NCI-H128 (cell line): ENCODE measurements around the gene LRRK1.

Experiments used
- DNase-seq: peaks from one replicate; lab custom pipeline; 2025; ENCODE audit not compliant: unreplicated experiment; lab: John Stamatoyannopoulos, UW

LRRK1 gene

DNA sequence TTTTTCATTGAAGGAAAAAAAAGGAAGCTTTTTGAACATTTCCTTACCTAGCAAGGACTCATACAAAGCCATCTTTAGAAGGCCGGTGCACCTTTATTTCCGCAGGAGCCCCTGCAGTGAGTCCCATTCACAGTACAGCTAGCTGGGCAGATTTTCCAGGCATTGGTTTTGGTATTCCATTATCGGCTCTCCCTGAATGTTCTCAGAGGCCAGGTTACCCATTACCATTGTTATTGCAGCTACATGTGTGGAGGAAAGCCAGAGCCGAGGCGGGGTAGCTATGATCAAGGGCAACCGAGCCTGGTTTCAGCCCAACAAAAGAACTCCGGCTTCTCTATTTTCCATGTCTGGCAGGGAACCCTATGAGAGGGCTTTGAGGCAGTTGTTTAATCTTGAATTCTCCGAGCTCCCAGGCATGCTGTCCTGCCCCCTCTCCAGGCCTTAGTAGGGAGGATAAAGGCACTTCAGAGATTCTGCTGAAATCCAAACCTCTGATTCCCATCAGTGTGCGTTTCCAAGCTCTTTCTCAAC is 100.3 kb downstream of the LRRK1 start:
- DNase-seq: no peak

DNA sequence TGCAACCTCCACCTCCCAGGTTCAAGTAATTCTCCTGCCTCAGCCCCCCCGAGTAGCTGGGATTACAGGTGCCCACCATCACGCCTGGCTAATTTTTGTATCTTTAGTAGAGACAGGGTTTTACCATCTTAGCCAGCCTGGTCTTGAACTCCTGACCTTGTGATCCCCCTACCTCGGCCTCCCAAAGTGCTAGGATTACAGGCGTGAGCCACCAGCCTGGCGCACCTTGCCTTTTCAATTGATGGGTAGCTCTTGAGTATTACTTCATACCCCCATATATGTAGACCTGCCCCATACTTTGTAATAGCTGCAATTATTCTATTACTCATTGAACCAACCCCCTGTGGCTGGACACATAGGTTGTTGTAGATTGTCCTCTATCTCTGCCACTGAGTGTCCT is 101.3 kb downstream of the LRRK1 start:
- DNase-seq: no peak

DNA sequence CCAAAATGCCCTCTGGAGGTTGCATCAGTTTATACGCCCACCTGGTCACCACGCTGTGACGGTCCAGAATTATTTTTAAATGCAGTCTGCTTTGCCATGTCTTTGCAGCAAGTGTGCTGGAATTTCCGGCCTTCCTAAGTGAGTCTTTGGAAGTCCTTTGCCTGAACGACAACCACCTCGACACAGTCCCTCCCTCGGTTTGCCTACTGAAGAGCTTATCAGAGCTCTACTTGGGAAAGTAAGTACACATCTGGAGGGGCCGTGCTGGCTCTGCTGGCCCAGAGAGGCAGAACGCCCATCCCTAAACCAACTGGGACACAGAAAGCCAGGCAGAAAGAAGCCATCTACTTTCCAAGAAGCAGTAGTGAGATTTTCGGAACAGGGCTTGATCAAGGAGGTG is 101.8 kb downstream of the LRRK1 start:
- DNase-seq: no peak

DNA sequence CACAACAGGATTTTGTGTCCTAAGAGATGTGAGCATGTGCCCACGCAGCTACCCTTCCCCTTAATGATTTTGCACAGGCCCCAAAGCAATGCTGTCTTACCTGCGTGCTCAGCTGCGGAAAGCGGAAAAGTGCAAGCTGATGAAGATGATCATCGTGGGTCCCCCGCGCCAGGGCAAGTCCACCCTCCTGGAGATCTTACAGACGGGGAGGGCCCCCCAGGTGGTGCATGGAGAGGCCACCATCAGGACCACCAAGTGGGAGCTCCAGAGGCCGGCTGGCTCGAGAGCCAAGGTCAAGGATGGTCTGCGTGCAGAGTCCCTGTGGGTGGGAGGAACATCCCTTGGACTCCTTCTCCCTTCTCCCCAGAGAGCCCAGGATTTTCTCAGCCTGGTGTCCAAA is 103.1 kb downstream of the LRRK1 start:
- DNase-seq: no peak

DNA sequence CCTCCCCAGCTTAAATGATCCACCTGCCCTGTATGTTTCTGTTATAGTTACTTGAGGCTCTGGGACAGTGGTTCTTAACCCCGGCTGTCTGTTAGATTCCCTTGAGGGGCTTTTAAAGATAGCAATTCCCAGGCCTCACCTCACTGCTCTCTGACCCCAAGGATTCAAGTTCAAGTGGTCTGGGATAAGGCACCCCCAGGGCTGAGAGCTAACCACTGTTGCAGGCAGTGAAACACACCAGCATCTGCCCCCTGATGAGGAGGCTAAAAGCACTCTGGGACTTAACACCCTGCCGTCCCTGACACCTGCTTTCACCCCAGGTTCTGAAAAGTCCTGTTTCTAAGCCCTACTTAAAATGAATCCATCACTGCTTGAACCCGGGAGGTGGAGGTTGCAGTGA is 103.7 kb downstream of the LRRK1 start:
- no peak for DNase-seq

DNA sequence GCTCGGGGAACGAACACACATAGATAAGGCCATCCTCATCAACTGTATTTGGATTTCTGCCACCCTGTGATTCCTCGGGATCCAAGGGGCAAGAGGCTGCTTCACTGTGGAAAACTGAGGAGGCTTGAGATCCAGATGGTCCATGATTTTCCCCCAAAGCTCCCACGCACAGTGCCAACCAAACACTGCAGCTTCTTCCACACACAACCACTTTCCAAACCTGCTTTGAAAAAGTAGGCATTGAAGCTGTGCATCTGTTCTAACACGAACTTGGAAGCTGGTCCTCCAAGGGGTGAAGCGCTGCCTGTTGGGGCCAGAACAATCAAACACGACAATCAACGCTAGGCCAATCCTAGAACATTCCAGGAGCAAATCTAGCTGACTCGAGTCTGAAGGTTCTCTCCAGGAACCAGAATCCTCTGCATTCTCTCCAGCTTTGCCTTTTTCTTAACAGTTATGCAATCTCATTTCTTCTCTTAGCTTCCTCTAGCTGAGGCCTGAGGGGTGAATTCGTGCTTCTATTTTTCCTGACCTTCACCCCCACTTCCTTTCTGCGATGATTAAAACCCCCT is 104.4 kb downstream of the LRRK1 start:
- DNase-seq: no peak

DNA sequence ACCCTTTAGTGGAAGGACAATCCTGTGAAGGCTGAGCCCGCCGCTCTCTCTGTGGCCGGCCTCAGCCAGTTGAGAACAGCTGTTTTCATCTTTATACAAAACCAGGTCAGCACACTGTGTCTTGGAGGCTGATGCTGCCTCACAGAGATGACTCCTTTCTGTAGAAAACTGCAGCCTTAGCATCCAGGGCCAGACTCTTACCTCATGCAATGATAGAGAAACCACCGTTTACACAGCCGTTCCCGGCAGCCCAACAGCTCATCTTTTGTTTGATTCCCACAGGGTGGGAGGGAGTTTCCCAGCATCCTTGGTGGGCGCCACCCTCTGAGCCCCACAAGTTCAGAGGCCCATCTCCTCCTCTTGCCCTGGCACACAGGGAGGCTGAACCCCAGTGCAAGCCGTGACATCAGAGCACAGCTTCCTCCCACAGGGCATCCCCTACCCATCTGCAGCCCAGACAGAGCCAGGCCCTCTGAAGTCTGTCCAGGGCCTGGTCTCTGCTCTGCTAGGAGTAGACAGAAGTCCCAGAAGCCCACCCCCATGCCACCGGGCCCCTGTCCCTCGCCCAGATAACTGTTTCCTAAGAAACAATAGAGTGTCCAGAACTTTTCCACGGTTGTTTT is 105.0 kb downstream of the LRRK1 start:
- no peak for DNase-seq

DNA sequence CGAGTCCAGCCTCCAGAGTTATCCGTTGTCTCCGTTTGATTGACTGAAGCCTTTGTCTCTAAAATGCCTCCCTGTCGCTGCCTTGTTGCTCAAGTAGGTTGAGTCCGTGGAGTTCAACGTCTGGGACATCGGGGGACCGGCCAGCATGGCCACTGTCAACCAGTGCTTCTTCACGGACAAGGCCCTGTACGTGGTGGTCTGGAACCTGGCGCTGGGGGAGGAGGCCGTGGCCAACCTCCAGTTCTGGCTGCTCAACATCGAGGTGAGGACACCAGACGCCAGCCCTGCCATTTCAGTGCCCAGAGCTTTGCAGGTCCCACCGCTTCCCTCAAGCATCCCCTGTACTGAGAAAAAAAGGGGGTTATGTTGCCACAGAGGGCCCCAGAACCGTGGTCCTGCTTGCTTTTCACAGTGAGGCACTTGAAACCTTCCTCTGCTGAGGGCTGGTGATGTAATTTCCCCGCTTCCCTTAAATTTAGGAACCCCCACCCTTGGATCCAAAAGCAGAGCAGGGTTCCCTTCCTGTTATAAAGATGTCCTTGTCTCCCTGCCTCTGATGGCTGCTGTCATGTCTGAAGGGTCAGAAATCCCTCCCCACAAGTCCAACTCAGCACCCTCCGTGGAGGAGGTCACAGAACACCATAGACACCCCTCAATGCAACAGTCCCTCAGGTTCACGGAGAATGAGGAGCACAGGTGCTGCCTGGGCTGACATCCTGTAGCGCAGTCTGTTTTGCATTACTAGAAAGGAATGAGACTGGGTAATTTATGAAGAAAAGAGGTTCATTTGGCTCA is 105.7 kb downstream of the LRRK1 start:
- DNase-seq: no peak

DNA sequence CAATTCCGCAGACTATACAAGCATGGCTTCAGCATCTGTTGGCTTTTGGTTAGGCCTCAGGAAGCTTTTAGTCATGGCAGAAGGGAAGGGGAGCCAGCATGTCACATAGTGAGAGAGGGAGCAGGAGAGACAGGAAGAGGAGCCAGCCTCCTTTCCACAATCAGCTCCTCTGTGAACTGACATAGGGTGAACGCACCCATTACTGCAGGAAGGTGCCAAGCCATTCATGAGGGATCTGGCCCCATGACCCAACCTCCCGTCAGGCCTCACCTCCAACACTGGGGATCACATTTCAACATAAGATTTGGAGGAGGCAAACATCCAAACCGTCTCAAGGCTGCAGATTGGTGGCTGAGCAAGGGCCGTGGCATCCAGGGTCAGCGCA is 106.3 kb downstream of the LRRK1 start:
- no peak for DNase-seq

DNA sequence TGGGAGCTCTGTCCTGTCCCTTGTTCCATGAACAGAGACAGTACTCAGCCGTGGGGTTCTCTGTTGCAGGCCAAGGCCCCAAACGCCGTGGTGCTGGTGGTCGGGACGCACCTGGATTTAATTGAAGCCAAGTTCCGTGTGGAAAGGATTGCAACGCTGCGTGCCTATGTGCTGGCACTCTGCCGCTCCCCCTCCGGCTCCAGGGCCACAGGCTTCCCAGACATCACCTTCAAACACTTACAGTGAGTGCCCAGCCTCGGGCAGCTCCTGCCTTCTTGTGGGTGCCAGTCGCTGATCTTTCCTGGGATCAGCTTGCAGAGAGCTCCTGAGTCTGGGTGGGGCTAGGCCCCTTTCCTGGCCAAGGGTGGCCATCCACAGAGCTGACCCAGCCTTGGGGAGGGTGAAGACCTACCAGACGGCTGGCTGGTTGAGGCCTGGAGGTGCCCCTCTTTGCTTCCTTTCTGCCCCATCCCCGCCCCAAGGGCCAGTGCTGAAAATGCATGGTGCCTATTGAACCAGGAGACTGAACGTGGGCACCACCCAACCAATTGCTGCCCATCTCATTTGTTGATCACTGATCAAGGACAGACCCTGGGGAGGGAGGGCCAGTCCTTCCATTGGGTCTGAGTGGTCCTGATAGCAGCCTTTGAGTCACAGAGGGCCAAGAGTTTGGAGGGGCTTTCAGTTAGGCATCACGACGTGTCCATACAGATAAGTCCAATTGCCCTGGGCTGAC is 106.9 kb downstream of the LRRK1 start:
- no peak for DNase-seq

DNA sequence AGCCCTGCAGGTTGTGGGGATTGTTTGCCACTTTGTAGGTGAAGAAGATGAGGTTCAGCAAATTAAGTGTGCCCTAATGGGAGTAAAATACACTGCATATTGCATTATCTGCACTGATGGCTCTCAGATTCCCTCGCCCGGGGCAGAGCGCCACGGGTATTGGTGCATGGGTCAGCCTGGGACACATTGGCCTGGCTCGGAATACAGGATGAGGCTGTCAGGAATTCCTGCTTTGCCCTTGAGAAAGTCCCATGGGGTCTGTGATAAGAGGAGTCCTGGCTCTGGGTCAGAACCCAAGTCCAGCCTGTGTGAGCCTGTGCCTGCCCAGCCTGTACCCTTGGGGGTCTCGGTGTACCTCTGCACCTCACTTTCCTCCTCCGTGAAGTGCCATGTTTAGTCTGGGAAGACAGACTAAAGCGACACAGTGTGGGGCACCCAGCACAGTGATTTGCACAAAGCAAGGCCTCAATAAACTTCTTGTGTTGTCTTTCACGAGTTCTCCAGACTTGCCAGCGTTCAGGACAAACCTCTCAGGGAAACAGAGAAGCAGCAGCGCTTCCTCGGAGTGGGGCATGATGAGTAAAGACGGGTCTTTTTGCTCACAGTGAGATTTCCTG is 107.6 kb downstream of the LRRK1 start:
- no peak for DNase-seq

DNA sequence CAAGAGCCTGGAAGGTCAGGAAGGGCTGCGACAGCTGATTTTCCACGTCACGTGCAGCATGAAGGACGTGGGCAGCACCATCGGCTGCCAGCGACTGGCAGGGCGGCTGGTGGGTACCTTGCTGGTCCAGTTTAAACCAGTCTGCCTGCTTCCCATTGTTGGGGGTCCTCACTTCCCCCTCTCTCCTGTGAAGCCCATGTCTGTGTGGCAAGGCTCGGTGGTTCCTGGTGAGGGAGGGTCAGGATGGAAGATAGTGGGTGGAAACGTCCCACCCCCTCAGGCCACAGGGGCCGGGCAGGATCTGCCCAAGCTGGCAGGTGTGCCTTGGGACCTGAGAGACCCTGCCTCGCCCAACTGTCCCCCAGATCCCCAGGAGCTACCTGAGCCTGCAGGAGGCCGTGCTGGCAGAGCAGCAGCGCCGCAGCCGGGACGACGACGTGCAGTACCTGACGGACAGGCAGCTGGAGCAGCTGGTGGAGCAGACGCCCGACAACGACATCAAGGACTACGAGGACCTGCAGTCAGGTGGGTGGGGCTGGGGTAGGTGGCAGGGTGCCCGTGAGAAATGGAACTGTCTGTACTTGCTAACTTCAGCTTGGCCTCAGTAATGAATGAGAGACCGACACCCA is 108.2 kb downstream of the LRRK1 start:
- no peak for DNase-seq

DNA sequence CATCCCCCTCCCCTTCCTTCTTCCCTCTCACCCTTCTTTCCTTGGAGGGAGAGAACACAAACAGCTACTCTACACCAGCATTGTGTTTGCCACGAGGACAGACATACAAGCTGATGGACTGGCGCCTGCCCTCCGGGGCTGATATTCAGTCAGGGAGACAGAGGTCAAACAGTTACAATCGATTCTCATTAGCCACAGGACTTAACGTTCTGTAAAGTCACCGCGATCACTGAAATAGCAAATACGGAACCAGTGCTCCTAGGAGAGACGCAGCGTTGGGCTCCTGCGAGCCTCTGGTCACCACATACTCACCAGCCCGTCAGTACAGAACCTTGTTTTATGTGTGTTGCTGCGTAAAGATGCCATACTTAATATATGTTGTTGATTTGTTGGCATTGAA is 108.8 kb downstream of the LRRK1 start:
- no peak for DNase-seq

DNA sequence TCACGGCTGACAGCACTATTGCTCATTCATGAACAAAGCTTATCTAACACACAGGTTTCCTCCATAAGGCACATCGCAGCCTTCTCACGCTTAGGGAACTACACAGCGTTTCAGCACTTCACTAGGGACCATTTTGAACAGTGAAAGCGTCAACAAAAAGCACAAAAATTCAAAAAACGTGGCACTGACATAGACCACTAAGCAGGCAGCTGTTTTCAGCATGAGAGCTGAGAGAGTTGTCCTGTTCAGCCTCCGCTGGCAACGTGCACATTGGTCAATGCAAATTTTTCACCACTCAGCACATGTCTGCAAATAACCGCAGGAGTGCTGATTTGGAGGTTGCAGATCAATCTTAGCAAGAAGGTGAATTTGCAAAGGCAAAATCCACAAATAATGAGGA is 109.2 kb downstream of the LRRK1 start:
- no peak for DNase-seq

DNA sequence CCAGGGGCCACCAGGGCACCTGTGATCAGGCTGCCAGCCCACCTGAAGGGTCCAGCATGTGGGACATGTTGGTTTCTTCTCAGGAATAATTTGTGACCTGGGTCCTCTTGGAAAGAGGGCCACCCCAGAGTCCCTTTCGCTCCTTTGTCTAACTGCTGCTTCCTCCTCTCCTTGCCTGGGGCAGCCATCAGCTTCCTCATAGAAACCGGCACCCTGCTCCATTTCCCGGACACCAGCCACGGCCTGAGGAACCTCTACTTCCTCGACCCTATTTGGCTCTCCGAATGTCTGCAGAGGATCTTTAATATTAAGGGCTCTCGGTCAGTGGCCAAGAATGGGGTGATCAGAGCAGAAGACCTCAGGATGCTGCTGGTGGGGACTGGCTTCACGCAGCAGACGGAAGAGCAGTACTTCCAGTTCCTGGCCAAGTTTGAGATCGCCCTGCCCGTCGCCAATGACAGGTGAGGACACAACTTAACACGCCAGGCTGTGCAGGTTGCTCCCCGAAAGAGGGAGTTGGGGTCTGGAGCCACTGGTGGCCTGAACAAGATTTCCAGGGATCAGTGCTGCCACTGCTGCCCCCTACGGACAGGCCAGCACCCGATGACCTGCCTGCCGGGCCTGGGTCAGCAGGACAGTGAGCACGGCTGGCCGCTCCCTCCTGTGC is 109.7 kb downstream of the LRRK1 start:
- DNase-seq: no peak

DNA sequence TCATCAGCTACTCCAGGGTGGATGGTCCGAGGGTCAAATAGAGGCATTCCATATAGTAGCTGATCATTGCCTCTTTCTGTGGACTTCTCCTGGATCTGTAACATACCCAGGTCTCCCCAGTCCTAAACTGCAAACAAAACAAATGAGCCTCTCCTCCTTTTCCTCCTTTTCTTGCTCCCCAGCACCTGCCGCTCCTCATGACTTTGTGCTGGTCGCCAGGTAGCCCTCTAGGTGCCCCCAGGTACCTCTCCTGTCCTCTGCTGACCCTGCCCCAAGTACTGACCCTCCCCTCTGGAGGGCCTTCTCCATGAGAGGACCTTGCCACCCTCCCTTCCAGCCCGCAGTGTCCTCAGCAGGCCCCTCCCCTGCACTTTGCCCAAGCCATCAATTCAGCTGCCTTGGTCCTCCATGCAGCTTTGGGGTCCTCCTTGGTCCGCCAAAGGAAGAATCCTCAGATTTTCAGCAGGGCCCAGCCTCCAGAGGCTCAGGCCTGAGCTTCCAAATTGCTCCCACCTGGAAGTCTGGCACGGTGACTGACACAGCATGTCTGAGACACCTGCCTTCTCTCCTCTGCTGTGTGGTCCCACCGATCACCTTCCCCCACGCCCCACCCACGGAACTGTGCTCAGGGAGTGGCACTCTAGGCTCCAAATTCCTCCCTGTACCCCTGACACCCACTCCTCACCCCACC is 111.0 kb downstream of the LRRK1 start:
- DNase-seq: no peak

DNA sequence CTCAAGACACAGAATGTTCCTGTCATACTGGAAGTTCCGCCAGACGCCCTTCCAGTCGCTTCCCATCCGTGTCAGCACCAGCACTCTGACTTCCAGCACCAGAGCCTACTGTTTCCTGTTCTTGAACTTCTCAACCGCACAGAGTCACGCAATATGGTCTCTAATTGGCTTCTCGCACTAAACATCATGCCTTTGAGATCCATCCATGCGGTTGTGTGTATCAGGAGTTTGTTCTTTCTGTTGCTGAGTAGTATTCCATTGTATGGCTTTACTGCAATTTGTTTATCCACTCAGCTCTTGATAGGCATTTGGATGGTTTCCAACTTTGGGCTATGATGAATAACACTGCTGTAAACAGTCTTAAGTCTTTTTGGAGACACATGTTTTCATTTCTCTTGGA is 112.1 kb downstream of the LRRK1 start:
- no peak for DNase-seq

DNA sequence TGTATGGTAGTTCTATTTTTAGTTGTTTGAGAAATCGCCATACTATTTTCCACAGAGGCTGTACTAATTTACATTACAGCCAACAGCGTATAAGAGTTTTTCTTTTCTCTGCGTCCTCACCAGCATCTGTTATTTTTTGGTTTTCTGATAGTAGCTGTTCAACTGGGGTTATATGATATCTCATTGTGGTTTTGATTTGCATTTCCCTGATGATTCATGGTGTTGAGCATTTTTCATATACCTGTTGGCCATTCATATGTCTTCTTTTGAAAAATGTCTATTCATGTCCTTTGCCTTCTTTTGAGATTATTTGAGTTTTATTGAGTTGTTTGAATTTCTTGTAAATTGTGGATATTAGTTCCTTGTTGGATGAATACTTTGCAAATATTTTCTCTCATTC is 114.6 kb downstream of the LRRK1 start:
- DNase-seq: no peak

DNA sequence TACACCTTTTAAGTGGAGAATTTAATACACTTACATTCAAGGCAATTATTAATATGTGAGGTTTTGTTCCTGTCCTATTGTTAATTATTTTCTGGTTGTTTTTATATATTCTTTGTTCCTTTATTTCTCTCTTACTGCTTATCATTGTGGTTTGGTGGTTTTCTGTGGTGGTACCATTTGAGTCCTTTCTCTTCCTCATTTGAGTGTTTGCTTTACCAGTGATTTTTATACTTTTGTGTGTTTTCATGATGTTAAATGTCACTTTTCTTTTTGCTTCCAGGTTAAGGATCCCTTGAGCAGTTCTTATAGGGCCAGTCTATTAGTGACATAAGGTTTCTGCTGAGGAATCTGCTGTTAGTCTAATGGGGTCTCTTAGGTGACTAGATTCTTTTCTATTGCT is 116.5 kb downstream of the LRRK1 start:
- no peak for DNase-seq

DNA sequence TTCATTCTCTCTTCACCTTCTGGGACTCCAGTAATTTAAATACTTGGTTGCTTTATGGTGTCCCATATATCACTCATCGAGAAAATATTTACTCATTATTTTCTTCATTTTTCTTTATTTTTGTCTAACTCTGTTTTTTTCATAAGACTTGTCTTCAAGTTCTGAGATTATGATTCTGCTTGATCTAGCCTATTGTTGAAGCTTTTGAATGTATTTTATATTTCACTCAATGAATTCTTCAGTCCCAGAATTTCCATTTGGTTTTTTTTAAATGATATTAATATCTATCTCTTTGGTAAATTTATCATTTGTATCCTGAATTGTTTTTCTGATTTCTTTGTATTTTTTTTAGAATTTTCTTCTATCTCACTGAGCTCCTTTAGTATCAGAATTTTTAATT is 117.0 kb downstream of the LRRK1 start:
- no peak for DNase-seq
